Epithelial cell of proximal tubule (primary cell): ENCODE measurements around the gene ATG7. TPM values are rescaled to one million over a fixed set of nuclear protein-coding genes. Genes with fewer than 3 reads are reported as not detected.

Experiments
- DNase-seq: peaks from one replicate; pipeline ENCODE4 v3.0.0-alpha.2; 2011; ENCODE audit warnings: low read depth
- H3K4me3 ChIP-seq: 2 replicates; pipeline ENCODE4 v1.5.1; 2011; ENCODE audit warnings: low read depth, mild to moderate bottlenecking, low read length
- CTCF ChIP-seq: conservative IDR thresholded peaks from 2 replicates; pipeline ENCODE4 v1.5.1; 2012; ENCODE audit warnings: low read depth, mild to moderate bottlenecking, low read length
- total RNA-seq: library from RNA; depleted of rRNA; stranded (reverse); fragments of >200 nt; gene quantifications from 2 replicates; pipeline ENCODE4 v1.2.3, GENCODE V29; 2015

ATG7 gene
- total RNA-seq, 1 donor from 2014 or later = 68.5 TPM

- DNase-seq = no peak
- no peak overlapping the region for H3K4me3 ChIP-seq
- TF ChIP-seq CTCF = no peak
Measured at GRCh38 chr3:11554666-11555065, 282.5 kb downstream of the ATG7 start.

- no peak for DNase-seq
- no peak for TF ChIP-seq CTCF
- H3K4me3 ChIP-seq = no peak overlapping the region
Measured at GRCh38 chr3:11555211-11555782, 283.1 kb downstream of the ATG7 start.

- no peak overlapping the region for H3K4me3 ChIP-seq
- TF ChIP-seq CTCF = no peak
- DNase-seq = no peak
Measured at GRCh38 chr3:11555881-11556633, 283.9 kb downstream of the ATG7 start.

GRCh38 chr3:11556851-11557644, 284.9 kb downstream of the ATG7 start:
- DNase-seq = no peak
- no peak overlapping the region for H3K4me3 ChIP-seq
- TF ChIP-seq CTCF = no peak

- no peak for DNase-seq
- TF ChIP-seq CTCF = no peak
- H3K4me3 ChIP-seq = no peak overlapping the region
Measured at GRCh38 chr3:11558002-11558401, 285.8 kb downstream of the ATG7 start.

GRCh38 chr3:11558411-11558903, 286.3 kb downstream of the ATG7 start:
- no peak for DNase-seq
- TF ChIP-seq CTCF = no peak
- no peak overlapping the region for H3K4me3 ChIP-seq
